SH-SY5Y (cell line): Measurements from ENCODE around the gene CPLX1.

ENCODE experiments used
- GATA2 ChIP-seq: IDR thresholded peaks from 2 replicates; pipeline ENCODE4 v1.6.1; 2011; ENCODE audit warnings: mild to moderate bottlenecking, low read depth, low read length
- GATA3 ChIP-seq: IDR thresholded peaks from 2 replicates; pipeline ENCODE4 v1.6.1; 2011; ENCODE audit warnings: low read depth, mild to moderate bottlenecking, low read length, moderate library complexity

CPLX1 gene

DNA sequence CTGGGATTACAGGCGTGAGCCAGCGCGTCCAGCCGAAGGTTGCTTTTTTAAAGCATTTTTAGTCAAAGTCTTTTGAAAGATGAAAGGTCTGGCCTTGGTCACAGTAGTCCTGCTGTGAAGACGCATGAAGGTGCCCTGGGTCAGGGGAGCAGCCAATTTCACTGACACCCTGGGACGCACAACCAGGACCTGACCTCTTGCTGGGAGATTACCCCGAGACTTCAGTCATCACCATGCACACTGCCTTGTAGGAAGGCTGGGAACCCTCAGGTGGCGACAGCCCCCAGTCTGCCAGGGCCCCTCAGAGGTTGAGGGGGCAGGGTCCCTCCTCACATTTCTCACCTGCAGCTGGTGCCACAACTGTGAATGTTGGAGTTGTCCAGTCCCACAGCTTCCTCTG, 53.2 kb downstream of the CPLX1 start:
- TF ChIP-seq GATA2 (no peak), GATA3 (no peak)

DNA sequence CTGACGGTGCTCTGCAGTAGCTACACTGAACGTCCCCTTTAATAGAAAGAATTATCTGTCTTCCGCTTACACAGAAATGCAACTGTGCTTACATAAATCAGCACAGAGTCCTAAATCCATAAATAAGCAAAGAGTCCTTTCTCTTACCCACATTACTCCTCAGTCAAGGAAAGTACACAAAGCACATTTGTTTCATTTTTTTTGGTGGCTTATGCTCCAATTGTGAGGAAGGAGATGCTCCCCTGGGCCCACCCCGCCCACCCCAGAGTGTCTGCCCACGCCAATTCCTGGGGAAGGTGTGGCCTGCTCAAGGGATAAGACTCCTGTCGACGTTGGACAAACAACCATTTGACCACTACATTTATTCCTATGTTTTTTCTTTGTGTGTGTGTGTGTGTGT, 53.8 kb downstream of the CPLX1 start:
- no peak for TF ChIP-seq GATA2
- TF ChIP-seq GATA3, result no peak

DNA sequence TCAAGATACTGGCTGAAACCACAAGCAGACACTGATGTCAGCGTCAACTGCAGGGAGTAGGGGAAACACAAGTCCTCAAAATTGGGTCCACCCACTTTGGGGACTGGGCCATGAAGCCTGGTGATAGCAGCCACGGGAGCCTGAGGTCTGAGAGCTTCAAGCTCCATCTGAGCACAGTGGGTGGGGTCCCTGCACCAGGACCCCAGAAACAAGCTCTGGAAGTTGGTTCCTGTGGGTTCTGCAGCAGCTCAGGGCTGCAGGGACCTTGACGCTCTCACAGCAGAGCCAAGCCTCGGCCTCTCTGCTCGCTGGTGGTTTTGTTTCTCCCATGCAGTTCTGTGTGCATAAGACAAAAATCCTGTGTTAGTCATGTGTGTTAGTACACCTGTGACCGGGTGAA, 54.5 kb downstream of the CPLX1 start:
- TF ChIP-seq GATA3 (no peak), GATA2 (no peak)

DNA sequence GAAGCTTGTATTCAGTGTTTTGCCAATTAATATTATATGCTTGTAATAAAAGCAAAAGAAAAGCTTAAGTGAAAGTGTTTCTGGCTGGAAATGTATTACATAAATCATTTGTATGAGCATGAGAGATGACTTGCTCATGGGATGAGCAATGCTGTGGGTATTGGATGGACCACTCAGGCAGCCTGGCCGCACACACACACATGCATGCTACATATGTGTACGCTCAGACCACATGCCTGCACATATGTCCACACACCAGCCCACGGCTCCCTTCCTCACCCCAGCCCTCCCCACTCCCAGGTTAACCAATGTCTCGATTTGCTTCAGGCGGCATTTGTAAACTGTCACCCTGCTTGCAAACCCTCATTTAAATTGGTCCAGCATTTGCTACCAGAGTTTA, 55.9 kb downstream of the CPLX1 start:
- TF ChIP-seq GATA2 (no peak), GATA3 (no peak)

DNA sequence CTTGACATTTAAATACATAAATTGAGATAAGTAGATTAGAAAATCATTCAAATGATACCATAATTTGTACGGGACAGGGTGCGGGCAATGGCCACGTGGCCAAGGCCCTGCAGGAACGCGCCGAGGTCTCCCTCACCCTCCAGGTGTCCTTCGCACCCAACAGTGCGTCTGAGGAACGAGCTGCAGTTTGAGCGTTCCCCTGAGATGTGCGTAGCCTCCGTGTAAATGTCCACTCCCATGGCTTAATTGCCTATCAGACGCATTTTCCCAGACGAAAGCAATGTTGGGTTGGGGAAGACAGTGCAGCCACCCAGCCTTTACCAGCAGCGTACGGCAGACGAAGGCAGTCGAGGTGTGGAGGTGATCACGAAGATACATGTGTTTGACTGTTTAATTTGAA, 56.4 kb downstream of the CPLX1 start:
- TF ChIP-seq GATA2, result no peak
- TF ChIP-seq GATA3, result no peak

DNA sequence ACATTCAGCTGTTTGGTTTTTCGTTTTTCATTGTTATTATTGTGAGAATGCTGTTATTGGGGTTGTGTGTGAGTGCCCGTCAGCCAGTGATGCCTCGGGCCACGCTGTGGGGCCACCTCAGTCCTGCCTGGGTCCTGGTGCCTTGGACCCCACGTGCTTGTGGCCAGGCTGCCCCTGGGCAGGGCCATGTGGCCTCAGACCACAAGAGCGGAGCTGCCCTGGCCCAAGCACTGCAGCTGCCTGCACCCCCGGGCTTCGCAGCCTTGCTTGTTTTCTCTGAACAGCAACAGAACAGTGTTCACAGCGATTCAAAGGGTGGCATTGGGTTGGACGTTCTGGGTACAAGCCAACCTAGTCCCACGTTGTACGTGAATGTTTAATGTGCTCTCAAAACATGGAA, 56.9 kb downstream of the CPLX1 start:
- no peak for TF ChIP-seq GATA2
- no peak for TF ChIP-seq GATA3

DNA sequence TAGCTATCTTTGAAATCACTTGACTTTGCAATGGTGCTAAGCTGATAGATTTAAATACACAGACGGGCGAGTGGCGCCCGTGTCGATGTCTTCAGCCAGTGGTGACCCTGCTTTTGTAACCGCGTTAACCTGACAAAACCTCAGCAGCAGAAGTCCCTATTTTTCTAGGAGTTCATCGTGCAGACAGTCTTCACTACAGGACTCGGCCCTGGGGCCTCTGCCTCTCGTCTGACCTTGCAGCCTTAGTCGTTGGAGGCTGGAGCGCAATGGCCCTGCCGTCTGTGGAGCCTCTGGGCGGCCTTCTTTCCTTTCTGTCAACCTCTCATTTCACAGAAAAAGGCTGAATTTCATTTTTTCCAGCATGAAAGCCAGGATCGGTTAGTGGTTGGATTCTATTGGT, 57.9 kb downstream of the CPLX1 start:
- TF ChIP-seq GATA2 (no peak), GATA3 (no peak)

DNA sequence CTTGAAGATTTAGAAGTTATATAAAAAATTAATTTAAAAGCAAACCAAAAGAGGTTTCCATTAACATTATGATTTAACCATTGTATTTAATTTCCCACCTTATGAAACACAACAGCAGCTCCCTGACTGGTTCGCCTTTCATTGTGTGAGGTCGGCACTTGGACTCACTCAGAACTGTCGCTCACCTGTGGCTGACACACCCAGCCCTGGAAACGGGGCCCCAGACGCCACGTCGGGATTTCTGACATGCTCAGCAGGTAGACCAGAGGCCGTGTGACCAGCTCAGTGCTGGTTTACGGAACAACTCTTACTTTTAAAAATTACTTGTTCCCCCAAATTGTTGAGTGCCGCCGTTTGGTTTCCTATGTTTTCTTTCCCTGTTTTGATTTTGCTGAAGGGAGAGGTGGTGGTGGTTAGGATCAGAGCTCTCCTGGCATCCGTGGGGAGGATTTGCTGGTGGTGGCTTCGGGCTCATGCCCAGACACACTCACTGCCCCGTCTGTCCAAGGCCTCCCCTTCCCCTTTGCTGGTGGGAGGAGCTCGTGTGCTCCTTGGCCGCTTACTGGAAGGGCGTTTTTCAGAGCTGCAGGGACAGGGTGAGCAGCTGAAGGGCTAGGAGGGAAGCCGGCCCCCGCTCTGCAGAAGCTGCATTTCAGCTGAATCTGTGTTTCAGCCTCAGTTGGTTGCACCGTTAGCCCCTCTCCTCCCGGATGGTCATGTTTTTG, 59.2 kb downstream of the CPLX1 start:
- no peak for TF ChIP-seq GATA3
- no peak for TF ChIP-seq GATA2

DNA sequence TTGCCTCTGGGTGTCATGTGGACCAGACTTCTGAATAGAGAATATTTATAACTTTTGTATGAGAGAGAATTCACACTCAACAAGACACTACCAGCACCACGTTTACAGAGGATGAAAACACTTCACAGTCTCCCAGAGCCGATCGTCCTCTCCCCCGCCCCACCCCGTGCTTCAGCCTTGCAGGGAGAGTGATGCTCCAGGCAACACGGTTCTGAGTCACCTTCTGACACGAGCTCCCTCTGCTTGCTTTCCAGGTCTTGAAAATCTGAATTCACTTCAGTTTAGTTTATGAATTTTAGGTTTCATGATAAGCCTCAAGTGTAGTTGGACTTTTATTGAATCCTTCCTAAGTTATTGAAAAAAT, 59.8 kb downstream of the CPLX1 start:
- TF ChIP-seq GATA2 (no peak), GATA3 (no peak)

DNA sequence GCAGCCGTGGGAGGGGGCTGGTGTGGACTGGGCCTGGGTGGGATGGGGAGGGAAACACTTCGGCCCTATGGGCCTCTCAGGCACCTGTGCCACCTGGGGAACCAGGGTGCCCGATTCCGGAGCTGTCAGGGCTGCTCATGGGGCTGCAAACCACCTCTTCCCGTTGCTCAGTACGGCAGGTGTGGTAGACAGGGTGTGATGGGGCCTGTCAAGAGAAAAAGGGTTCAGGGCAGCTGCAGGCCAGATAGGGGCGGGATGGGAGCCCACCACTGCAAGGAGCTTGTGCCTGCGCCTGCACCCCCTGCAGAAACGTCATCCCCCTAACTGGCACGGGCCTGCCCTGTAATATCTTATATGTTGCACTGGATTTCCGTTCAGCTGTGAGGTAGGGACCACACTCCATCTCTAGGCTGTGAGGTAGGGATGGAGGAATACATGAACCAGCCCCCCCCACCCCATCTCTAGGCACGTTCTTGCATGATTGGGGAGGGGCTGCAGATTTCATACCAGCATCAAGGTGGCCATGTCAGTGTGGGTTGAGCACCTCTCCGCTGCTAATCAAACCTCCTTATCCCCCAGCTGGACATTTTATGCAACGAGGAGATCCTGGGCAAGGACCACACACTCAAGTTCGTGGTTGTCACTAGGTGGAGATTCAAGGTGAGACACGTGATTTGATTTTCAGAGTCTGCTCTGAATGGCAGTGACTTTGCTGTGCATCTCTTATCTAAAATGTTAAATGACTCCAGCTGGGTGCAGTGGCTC, 61.3 kb downstream of the CPLX1 start:
- TF ChIP-seq GATA3 (no peak), GATA2 (no peak)

DNA sequence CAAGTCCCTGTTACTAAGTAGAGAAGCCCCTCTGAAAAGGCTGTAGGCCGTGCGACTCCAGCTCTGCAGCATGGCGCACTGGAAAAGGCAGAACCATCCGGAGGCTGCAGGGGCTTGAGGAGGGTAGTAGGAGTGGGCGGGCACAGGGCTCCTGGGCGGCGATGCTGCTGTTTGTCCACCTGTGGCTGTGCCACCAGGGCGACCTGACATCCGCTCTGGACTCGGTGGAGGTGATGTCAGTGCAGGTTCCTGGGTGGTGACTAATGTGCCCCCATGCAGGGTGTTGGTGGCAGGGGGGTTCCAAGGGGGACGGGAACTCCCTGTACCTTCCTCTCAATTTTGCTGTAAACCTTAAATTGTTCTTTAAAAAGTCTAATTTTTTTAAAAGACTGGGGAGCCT, 62.0 kb downstream of the CPLX1 start:
- TF ChIP-seq GATA3, result no peak
- no peak for TF ChIP-seq GATA2

DNA sequence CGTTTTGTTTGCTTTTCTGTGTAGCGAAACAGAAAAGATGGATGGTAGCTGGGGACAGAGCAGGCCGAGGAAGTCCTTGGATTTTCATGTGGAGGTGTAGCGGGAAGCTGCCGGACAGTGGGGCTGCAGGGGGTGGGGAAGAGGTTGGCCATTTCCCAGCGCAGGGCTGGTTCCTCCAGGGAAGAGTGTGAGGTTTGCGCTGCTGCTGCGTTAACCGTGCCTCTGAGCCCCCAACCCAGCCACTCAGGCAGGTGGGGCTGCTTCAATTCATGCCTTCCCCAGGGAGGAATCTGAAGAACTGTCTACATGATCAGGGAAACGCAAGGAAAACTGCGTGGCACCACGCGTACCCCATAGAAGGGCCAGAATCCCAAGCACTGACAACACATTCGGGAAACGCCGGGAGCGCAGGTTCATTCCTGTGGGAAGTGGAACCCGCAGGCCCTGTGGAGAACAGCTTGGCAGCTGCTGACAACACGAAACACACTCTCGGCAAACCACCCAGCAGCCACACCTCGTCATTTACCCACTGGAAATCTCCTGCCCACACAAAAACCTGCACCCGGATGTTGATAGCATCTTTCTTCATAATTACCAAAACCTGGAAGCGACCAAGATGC, 62.6 kb downstream of the CPLX1 start:
- no peak for TF ChIP-seq GATA3
- no peak for TF ChIP-seq GATA2

DNA sequence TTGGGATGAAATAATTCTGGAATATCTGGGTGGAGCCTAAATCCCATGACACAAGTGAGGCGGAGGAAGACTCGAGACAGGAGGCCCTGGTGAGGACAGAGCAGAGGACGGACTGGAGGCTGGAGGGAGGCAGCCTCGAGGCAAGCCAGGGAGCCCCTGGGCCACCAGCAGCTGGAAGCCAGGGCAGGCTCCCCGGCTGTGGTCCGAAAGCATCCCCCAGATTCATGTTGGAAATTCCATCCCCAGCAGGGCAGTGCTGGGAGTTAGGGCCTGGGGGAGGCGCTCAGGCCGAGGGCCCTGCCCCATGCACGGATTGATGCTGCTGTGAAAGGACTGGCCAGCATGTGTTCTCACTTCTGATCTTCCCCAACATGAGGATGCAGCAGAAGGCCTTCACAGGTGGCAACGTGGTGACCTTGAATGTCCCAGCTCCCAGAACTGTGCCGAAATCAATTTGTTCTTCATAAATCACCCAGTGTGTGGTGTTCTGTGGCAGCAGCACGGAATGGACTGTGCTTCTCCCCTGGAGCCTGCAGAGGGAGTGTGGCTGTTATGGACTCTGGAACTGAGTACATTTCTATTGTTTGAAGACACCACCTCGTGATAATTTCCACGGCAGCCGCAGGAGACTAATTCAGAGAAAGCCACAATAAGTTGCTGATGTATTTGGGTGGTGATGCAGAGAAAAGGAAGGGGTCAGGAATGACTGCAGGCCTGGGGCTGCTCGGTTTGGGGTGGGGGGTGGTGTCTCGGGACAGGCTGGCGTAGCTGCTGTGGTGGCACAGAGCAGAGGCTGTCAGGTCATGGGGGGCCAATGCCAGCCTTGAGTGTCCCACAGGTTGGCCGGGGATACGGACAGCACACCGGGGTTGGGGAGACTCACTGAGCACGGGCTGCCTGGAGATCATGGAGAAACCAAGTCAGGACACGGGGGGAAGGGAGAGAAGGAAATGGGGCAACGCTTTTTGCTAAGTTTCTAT, 63.4 kb downstream of the CPLX1 start:
- TF ChIP-seq GATA3 (no peak), GATA2 (no peak)

DNA sequence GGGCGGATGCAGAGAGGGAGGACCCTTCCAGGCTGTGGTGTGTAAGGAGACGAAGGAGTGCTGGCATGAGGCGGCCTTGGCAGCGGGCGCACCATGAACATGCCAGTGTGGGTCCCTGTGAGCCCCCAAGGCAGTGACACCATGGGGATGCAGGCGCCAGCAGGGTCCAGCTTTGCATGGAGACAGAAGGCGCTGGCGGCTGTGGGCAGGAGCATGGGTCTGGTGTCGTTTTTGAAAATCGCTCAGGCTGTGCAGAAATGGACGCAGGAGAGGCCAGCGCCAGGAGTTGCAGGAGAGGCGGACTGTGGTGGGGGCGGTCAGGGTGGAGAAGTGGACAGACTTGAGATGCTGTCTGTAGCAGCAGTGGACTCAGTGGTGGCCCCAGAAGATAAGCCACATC, 64.2 kb downstream of the CPLX1 start:
- TF ChIP-seq GATA2 (no peak), GATA3 (no peak)
